Tibial artery (tissue), 4 donors: ENCODE measurements around the gene FH.

Source experiments
- DNase-seq, 2 donors: peaks; one replicate each; pipeline ENCODE4 v3.0.0-alpha.2; 2019
- H3K27ac ChIP-seq, 2 donors: fragments of 200-600 bp; sonication (generic) in 1 of 2; 1 replicate in 1 of 2; 2 replicates in 1 of 2; pipeline ENCODE4 v1.5.1; 2018 to 2019; ENCODE audit warnings: mild to moderate bottlenecking in 1 of 2
- H3K27me3 ChIP-seq, 2 donors: fragments of 200-600 bp; sonication (generic) in 1 of 2; one replicate each; pipeline versions ENCODE4 v1.5.1 to v1.6.0; 2016 to 2019
- H3K36me3 ChIP-seq, 3 donors: fragments of 200-600 bp; sonication (generic) in 2 of 3; one replicate each; pipeline ENCODE4 v1.5.1; 2016 to 2019; ENCODE audit warnings: mild to moderate bottlenecking in 2 of 3
- H3K4me1 ChIP-seq, 4 donors: fragments of 200-600 bp; sonication (generic) in 2 of 4; 1 replicate in 3 of 4; 2 replicates in 1 of 4; pipeline ENCODE4 v1.5.1; 2016 to 2019
- H3K4me3 ChIP-seq, 2 donors: fragments of 200-600 bp; sonication (generic) in 1 of 2; 1 replicate in 1 of 2; 2 replicates in 1 of 2; pipeline ENCODE4 v1.5.1; 2018 to 2019; ENCODE audit warnings: mild to moderate bottlenecking in 2 of 2
- H3K9me3 ChIP-seq, 3 donors: fragments of 200-600 bp; sonication (generic) in 1 of 3; one replicate each; pipeline ENCODE4 v1.5.1; 2016 to 2019
- intact Hi-C: fragments of 100-400 bp; cut with DNase I; formaldehyde crosslinking; loops from one replicate; pipeline ENCODE4 v1.15.0; 2023; ENCODE audit warnings: low total_unique reads
- TF ChIP-seq, protein P1 (sequence below), 2 experiments: fragments of 200-600 bp in 1 of 2; fragments of 450-650 bp in 1 of 2; IDR thresholded peaks; one replicate each; pipeline ENCODE4 v1.5.1; 2017 to 2019; ENCODE audit warnings: antibody characterized with exemption in 2 of 2, mild to moderate bottlenecking in 1 of 2, moderate library complexity in 1 of 2

FH gene

DNA sequence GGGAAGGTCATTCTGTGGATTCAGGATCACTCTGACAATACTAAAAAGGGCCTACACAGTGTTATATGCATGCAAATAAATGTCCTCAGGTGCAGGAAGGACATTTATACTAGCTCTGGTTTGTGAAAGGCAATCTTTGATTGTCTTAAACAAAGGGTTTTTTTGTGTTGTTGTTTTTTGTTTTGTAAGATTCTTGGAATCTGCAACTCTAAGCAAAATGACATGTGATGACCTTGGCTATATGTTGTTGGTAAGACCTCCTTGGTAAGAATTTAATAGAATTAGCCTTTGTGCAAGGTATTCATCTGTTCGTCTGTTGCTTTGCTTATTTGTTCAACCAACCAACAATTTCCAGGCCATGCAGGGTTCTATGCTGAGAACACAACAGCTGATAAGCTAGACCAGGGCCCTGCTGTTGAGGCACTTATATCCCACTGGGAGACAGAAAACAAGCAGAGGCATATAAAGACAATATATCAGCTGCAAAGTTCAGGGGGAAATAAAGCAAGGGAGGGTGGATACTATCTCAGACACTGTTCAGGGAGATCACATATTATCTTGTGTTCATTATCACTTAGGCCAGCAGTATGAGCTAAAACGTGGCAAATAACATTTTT lies 60.3 kb downstream of the FH start:
- intact Hi-C loops = no loop called here
- H3K27ac ChIP-seq = no peak overlapping the region
- H3K4me3 ChIP-seq = no peak overlapping the region
- TF ChIP-seq, protein P1, sequence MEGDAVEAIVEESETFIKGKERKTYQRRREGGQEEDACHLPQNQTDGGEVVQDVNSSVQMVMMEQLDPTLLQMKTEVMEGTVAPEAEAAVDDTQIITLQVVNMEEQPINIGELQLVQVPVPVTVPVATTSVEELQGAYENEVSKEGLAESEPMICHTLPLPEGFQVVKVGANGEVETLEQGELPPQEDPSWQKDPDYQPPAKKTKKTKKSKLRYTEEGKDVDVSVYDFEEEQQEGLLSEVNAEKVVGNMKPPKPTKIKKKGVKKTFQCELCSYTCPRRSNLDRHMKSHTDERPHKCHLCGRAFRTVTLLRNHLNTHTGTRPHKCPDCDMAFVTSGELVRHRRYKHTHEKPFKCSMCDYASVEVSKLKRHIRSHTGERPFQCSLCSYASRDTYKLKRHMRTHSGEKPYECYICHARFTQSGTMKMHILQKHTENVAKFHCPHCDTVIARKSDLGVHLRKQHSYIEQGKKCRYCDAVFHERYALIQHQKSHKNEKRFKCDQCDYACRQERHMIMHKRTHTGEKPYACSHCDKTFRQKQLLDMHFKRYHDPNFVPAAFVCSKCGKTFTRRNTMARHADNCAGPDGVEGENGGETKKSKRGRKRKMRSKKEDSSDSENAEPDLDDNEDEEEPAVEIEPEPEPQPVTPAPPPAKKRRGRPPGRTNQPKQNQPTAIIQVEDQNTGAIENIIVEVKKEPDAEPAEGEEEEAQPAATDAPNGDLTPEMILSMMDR (IDR thresholded peaks at IDR 0.05) = no peak
- no peaks in the 10 kb centered on the region for H3K36me3 ChIP-seq
- H3K27me3 ChIP-seq = no peaks in the 10 kb centered on the region
- no peaks in the 10 kb centered on the region for H3K4me1 ChIP-seq
- DNase-seq = no peak
- H3K9me3 ChIP-seq = no peaks in the 10 kb centered on the region

- TF ChIP-seq, protein P1 (IDR thresholded peaks at IDR 0.05) = no peak
Measured at GRCh38 chr1:241457421-241457820, 62.1 kb downstream of the FH start.

DNA sequence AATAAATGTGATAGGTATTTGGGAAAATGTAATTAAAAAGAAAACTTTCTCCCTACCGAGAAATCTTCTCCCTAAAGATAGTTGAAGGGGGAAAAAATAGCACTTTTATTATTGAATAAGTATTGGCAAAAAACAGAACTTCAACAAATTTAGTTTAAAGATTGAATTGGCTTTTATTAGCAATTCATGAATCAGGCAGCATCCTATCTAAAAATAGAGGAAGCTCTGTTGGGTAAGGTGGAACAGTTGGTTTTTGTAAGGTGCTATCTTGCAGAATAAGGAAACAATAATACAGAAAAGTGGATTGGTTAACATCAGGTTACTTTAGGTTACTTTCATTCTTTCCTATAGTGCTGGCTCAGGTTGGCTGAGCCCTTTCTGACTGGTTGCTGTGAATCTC lies 62.8 kb downstream of the FH start:
- TF ChIP-seq, protein P1 (IDR thresholded peaks at IDR 0.05) = no peak
- H3K36me3 ChIP-seq = no peaks in the 10 kb centered on the region
- no peak for DNase-seq

More at GRCh38 chr1:241457421-241457820, 62.1 kb downstream of the FH start:
- no peak overlapping the region for H3K27ac ChIP-seq
- H3K4me1 ChIP-seq = no peaks in the 10 kb centered on the region
- no peaks in the 10 kb centered on the region for H3K9me3 ChIP-seq
- no peaks in the 10 kb centered on the region for H3K27me3 ChIP-seq
- H3K4me3 ChIP-seq = no peak overlapping the region
- H3K36me3 ChIP-seq = no peaks in the 10 kb centered on the region
- intact Hi-C loops = no loop called here
- no peak for DNase-seq

GRCh38 chr1:241453732-241454131 lies 65.8 kb downstream of the FH start:
- Histone ChIP-seq H3K4me1 (no peaks in the 10 kb centered on the region), H3K4me3 (no peak overlapping the region), H3K27ac (no peak overlapping the region), H3K9me3 (no peaks in the 10 kb centered on the region), H3K36me3 (no peaks in the 10 kb centered on the region), H3K27me3 (no peaks in the 10 kb centered on the region)
- TF ChIP-seq, protein P1 (IDR thresholded peaks at IDR 0.05) = no peak
- intact Hi-C loops = no loop called here
- DNase-seq = no peak

More for the DNA sequence above, 62.8 kb downstream of the FH start:
- Histone ChIP-seq H3K9me3 (no peaks in the 10 kb centered on the region), H3K27me3 (no peaks in the 10 kb centered on the region), H3K4me3 (no peak overlapping the region), H3K4me1 (no peaks in the 10 kb centered on the region), H3K27ac (no peak overlapping the region)
- intact Hi-C loops = no loop called here

DNA sequence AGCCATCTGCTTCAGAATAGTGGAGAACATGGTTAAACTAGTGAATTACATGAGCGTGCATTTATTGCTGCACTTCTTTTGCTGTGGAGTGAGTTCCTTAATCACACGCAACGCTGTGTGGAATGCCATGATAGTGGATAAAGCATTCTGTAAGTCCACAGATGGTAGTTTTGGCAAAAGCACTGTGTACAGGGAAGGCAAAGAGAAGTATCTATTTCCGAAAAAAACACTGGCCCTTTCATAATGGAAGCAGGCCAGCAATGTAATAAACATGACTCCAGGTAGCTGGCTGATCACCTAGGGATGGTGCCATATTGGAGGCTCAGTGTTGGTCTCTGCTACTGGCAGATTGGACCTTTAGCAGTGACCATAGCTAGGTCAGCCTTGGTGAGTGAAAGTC lies 67.6 kb downstream of the FH start:
- Histone ChIP-seq H3K4me3 (no peak overlapping the region), H3K36me3 (no peaks in the 10 kb centered on the region), H3K9me3 (no peaks in the 10 kb centered on the region), H3K4me1 (no peaks in the 10 kb centered on the region), H3K27ac (no peak overlapping the region), H3K27me3 (no peaks in the 10 kb centered on the region)
- TF ChIP-seq, protein P1 (IDR thresholded peaks at IDR 0.05) = no peak
- no peak for DNase-seq
- intact Hi-C loops = no loop called here
